ENCODE measurements around the gene RIOK2.
"Not testable (repeated sequence)": the region's sequence is repeated elsewhere in the genome, so short reads cannot be mapped to it uniquely, and the experiment has no call there.

The RIOK2 gene

GRCh38 chr5:97165726-97166125, 17.3 kb downstream of the RIOK2 start:
- no peak for DNase-seq

- DNase-seq, result no peak
These were observed 18.2 kb downstream of the RIOK2 start for GRCh38 chr5:97164846-97165245.

- DNase-seq, result no peak
These were observed 19.2 kb downstream of the RIOK2 start for GRCh38 chr5:97163790-97164285.

DNA sequence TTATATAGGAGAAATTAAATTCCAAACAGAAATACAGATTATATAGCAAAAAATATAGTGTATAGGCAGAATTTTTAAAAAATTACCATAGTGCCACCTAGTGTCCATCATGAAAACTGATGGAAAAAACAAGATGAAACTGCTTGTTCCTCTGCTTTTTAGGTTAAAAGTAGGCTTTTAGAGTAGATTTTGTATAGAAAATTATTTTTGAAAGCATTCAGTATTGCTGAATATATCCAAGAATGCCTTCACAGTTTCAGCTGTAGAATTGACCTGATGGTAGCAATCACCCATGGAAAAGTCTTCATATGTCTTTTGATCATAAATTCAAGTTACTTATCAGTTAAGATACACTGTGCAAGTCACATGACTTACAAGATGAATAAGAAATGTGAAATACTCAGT, 19.7 kb downstream of the RIOK2 start:
- DNase-seq, result peak; percentile 20

GRCh38 chr5:97162045-97162444, 21.0 kb downstream of the RIOK2 start:
- peak; percentile 56 for DNase-seq

DNA sequence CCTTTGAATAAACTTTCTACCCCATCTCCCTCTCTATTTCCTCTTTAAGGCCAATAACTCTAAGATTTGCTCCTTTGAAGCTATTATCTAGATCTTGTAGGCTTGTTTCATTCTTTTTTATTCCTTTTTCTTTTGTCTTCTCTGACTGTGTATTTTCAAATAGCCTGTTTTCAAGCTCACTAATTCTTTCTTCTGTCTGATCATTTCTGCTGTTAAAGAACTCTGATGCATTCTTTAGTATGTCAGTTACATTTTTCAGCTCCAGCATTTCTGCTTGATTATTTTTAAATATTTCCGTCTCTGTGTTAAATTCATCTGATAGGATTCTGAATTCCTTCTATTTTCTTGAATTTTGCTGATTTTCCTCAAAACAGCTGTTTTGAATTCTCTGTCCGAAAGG, 25.4 kb downstream of the RIOK2 start:
- DNase-seq, result no peak

DNA sequence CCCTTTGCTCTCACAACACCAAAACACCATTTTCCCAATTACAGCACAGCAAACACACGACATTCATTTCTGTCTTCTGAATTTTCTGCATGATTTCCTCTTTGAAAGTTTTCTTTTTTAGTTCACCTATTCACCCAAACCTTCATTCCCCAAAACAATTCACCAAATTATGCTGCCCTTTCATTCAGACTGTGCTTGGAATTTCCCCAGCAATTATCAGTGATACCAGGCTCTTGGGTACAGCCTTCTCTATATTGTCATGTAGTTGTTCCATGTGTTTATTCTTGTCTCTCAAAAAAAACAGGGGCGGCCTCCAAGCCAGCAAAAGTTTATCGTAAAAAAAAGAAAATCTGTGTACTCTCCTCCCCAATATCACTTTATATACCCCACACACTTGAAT, 31.7 kb downstream of the RIOK2 start:
- DNase-seq, result no peak

DNA sequence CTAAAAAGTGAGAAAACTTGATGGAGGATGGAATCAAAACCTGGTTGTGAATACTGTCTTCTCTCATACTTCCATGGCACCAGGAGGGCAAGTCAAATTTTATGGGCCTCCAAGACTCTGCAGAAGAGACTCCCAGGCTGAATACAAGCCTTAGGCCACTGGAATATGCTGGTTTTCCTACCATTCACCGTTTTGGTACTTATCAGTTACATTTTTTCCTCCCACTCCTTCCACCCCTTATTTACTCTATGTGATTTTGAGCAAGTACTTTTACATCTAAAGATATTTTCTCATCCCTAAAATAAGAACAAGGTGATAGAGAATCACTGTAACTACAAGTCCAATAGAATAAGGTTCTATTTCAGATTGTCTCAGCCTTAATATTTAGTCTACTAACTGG, 32.6 kb downstream of the RIOK2 start:
- no peak for DNase-seq

DNA sequence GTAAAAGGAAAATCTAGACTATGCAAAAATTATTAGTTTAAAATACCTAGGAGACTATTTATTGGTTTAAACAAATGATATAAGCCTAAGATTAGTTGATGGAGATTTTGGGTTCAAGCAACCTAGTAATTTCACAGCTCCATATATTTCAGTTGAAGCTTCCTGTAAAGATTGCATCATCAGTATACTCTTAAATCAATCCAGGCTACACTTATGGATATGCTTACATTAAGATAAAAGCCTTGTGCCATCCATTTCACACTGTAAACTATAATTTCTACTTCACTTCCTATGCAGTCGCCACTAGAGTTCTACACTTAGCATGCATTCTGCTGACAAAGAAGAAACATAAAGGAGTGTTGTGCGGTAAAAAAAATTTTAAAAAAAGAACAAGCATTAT, 33.3 kb downstream of the RIOK2 start:
- DNase-seq, result no peak

- DNase-seq, result no peak
These were observed 34.8 kb downstream of the RIOK2 start for GRCh38 chr5:97148288-97148687.

DNA sequence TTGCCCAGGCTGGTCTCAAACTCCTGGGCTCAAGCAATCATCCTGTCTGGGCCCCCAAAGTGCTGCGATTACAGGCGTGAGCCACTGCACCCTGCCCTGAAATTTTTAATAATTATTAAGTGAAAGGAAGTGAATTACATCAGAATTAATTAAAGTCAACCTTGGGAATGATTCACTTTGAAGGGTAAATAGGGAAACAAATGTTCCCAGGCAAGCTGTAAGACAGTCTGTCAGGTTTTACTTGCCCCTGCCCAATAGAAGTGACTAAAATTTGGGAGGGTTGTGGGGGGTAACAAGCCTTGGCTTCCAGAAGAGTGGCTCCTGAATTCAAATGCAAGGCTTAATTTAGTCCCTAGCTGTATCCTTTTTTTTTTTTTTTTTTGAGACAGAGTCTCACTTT, 39.3 kb downstream of the RIOK2 start:
- no peak for DNase-seq

GRCh38 chr5:97142521-97143254, 40.4 kb downstream of the RIOK2 start, which contains the start of gene LIX1:
Gene LIX1 (minus strand): TSS chr5:97142611. CDS start chr5:97142576, 35 bp downstream.
- peak; percentile 53 for DNase-seq

GRCh38 chr5:97141539-97141938, 41.5 kb downstream of the RIOK2 start:
- DNase-seq, result no peak

- DNase-seq, result no peak
These were observed 42.0 kb downstream of the RIOK2 start for GRCh38 chr5:97141031-97141430.

DNA sequence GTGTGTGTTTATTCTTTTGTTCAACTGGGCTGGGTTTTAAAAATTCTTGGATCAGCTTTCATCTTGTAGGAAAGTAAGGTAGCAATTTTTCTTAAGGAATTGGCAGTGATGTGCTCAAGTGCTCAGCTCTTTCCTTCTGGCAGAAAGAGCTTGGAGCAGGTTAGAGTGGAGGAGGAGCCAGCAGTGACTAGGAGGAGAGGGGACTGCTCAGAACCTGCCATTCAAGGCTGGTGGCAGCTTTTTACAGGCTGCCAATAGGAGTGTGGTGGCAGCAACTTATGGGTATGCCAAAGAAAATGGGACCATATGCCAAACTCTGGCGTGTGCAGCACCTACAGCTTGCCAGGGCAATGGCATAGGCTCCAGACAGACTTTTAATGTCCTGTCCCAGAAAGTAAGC, 42.8 kb downstream of the RIOK2 start:
- not testable (repeated sequence) for DNase-seq

DNA sequence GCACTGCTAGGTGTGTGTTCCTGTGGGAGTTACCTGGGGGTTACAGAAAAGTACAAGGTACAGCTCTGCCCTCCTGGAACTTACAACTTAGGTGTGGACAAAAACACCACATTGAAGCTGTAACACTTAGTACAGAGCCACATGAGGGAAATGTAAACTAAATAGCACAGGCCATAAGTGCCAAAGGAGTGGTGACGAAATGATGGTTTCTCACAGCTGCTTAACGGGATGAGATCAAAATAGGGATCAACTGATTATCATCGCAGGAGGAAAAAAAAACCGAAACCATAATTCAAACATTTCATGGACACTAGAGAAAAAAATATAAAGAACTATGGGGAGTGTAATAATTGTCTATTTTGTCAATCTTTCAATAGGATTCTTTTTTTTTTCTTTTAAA, 46.6 kb downstream of the RIOK2 start:
- no peak for DNase-seq

GRCh38 chr5:97135868-97136267, 47.2 kb downstream of the RIOK2 start:
- peak; percentile 83 for DNase-seq

- no peak for DNase-seq
These were observed 48.4 kb downstream of the RIOK2 start for GRCh38 chr5:97134634-97135033.

- DNase-seq, result no peak
These were observed 49.9 kb downstream of the RIOK2 start for GRCh38 chr5:97133101-97133500.

DNA sequence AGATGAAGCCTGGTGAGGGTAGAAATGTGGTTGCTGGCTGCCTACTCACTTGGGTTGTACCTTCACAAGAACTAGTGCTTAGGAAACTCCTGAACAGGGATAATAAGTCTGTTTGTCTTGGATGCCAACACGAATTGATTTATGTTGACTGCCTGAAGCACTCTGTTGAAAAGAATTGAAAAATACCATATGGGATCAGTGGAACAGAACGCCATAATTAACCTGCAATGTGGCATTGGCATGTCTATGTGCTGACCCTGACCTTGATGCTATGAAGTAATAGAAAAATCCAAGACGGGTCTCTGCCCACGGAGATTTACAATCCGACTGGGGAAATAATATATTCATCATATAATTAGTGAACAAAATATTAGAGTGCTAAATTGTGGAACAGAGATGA, 51.1 kb downstream of the RIOK2 start:
- DNase-seq, result no peak

DNA sequence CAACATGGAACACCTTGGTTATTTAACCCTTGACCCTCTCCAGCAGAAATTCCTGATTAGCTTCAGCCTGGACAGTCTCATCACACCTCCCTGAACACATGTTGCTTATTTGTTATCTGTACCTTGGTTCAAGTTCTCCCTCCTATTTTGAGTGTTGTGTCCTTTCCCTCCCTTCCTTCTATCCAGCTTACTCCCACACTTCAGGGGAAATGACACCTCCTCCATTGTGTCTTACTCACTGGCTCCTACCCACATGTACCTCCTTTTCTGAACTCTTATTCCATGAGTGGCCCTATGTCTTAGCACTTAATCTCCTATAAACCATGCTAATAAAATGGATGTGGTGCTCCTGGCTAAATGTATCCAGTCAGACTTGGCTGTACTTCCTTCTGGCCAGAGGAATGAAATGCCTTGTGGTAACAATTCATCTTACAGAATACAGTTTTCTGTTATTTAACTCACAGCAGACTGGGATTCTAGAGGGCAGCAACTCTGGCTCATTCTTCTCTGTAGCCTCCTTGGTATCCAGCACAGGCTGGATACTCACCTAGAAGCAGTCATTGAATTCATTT, 51.8 kb downstream of the RIOK2 start:
- DNase-seq, result no peak

DNA sequence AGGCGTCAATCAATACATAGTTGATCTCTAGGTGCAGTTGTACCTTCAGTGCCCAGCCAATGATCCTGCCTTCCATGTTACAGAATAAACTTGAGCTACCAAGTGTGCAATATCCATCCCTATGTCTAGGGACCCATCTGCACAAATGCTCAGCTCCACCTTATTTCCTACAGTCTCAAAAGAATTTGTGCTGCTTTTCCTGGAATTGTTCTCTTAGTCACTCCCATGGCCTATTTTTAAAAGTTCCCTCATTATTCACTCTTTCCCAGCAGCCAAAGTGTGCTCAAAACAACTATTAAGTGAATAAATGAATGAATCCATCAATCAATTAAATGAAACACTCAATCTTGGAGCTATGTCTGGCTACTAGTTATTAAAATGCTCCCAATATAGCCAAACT, 55.3 kb downstream of the RIOK2 start:
- DNase-seq, result no peak

DNA sequence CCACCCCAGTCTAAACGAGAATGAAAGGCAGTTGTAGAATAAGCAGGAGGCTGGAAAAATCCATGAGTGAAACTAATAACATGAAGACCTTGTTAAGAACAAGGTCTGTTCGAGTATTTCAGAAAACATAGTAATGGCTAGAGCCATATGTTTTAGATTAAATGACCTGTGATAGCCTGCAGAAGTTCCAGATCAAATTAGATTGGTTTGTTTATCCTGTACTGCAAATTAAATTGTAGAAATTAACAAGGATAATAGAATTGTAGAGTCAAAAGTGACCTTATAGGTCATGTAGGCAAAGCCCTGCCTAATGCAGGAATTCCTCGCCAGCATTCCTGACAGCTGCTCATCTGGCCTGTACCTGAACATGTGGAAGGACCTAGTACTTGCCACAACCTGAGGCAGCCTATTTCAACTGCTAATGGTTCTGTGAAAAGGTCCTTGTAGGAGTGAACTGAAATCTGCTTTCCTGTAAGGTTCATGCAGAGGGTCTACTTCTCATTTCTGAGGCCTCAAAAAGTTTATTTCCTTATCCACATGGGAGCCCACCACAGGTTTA, 57.8 kb downstream of the RIOK2 start:
- DNase-seq, result no peak

DNA sequence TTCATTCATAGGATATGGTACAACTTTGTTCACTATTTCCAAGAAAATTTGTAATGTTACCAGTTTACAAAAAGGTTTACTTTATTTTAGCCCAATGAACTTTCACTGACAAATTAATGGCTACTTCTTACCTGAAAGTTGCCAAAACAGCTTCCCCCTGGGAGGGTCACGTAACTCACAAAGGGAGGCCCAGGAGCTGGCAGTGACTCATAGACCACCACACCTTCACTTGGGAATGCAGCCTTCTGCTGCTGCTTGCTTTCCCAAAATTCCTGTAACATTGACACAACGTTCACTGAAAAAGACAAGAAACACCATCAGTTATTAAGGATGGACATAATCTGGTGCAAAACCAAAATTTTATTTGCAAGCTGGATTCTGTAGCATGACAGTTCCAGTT, 58.7 kb downstream of the RIOK2 start:
- DNase-seq, result no peak
